Caki2 (cell line): ENCODE results near the gene ANKRD33B. TPM values are rescaled to one million over a fixed set of nuclear protein-coding genes. Genes with fewer than 3 reads are reported as not detected.
"Not testable (repeated sequence)": the region's sequence is repeated elsewhere in the genome, so short reads cannot be mapped to it uniquely, and the experiment has no call there.

ENCODE experiments used
- DNase-seq: peaks from one replicate; pipeline ENCODE4 v3.0.0-alpha.2; 2015; ENCODE audit warnings: low read depth
- in situ Hi-C: cut with HindIII; loops from 2 replicates; pipeline ENCODE4 v1.10.0; 2016; ENCODE audit warnings: low sequenced_read_pairs, low pct_unique_long_range_greater_than_20kb, mixed read lengths
- total RNA-seq: library from RNA; depleted of rRNA; stranded (reverse); fragments of >200 nt; shearing (Covaris generic); gene quantifications from 2 replicates; pipeline ENCODE4 v1.2.3, GENCODE V29; 2014; ENCODE audit warnings: low replicate concordance

Gene ANKRD33B
- total RNA-seq, 1 experiment from 2014 or later: 9.3 TPM

- no peak for DNase-seq
Observed at GRCh38 chr5:10635257-10635866, 71.5 kb downstream of the ANKRD33B start.

GRCh38 chr5:10635867-10636350 lies 72.0 kb downstream of the ANKRD33B start:
- in situ Hi-C loops: no loop called here
- DNase-seq: no peak

More at GRCh38 chr5:10635257-10635866, 71.5 kb downstream of the ANKRD33B start:
- in situ Hi-C loops: no loop called here

GRCh38 chr5:10636363-10637142 lies 72.7 kb downstream of the ANKRD33B start:
- DNase-seq: no peak
- in situ Hi-C loops: no loop called here

- no peak for DNase-seq
- in situ Hi-C loops: no loop called here
Observed at GRCh38 chr5:10637944-10638343, 74.1 kb downstream of the ANKRD33B start.

- DNase-seq, in situ Hi-C loops: not testable (repeated sequence)
Observed at GRCh38 chr5:10638723-10639122, 74.9 kb downstream of the ANKRD33B start.

- in situ Hi-C loops: no loop called here
- no peak for DNase-seq
Observed at GRCh38 chr5:10639846-10640368, 76.0 kb downstream of the ANKRD33B start.

GRCh38 chr5:10642367-10642766 lies 78.5 kb downstream of the ANKRD33B start:
- DNase-seq: no peak
- in situ Hi-C loops: no loop called here

- DNase-seq: no peak
- in situ Hi-C loops: no loop called here
Observed at GRCh38 chr5:10644192-10644591, 80.3 kb downstream of the ANKRD33B start.

- no peak for DNase-seq
- in situ Hi-C loops: no loop called here
Observed at GRCh38 chr5:10645146-10645545, 81.3 kb downstream of the ANKRD33B start.

- no peak for DNase-seq
- in situ Hi-C loops: no loop called here
Observed at GRCh38 chr5:10645671-10646070, 81.8 kb downstream of the ANKRD33B start.

GRCh38 chr5:10647640-10648039 lies 83.8 kb downstream of the ANKRD33B start:
- DNase-seq: no peak
- in situ Hi-C loops: no loop called here

GRCh38 chr5:10648806-10649665 lies 85.2 kb downstream of the ANKRD33B start:
- in situ Hi-C loops: no loop called here
- DNase-seq: no peak

- in situ Hi-C loops: no loop called here
- no peak for DNase-seq
Observed at GRCh38 chr5:10649666-10650380, 86.0 kb downstream of the ANKRD33B start.

GRCh38 chr5:10652151-10652550 lies 88.3 kb downstream of the ANKRD33B start:
- in situ Hi-C loops: no loop called here
- DNase-seq: no peak

- in situ Hi-C loops: no loop called here
- no peak for DNase-seq
Observed at GRCh38 chr5:10652606-10653005, 88.7 kb downstream of the ANKRD33B start.

- in situ Hi-C loops: no loop called here
- DNase-seq: no peak
Observed at GRCh38 chr5:10653043-10653442, 89.2 kb downstream of the ANKRD33B start.

- in situ Hi-C loops: no loop called here
- DNase-seq: no peak
Observed at GRCh38 chr5:10653751-10654400, 90.0 kb downstream of the ANKRD33B start.

- DNase-seq: no peak
- in situ Hi-C loops: no loop called here
Observed at GRCh38 chr5:10654566-10654965, 90.7 kb downstream of the ANKRD33B start.
